AG04450 (cell line): ENCODE measurements around the gene LSM6. TPM values are rescaled to one million over a fixed set of nuclear protein-coding genes. Genes with fewer than 3 reads are reported as not detected.

ENCODE experiments used
- CTCF ChIA-PET: fragments of 300-600, 350-600 bp; formaldehyde crosslinking; extraction: SDS; loops from one replicate; lab custom pipeline; 2022; ENCODE audit warnings: antibody characterized with exemption, inconsistent platforms; lab: Charles Lee
- POLR2A ChIA-PET: fragments of 350-600 bp; formaldehyde crosslinking; extraction: SDS; loops from one replicate; lab custom pipeline; 2021; ENCODE audit warnings: antibody characterized with exemption, inconsistent platforms; lab: Yijun Ruan, JAX
- DNase-seq: peaks from one replicate; pipeline ENCODE4 v3.0.0-alpha.2; 2011; ENCODE audit warnings: low read depth, low spot score
- H3K27ac ChIP-seq: one replicate; pipeline ENCODE4 v1.5.1; 2012; ENCODE audit warnings: low read depth, low read length, control low read depth
- H3K27me3 ChIP-seq: one replicate; pipeline ENCODE4 v1.6.0; 2012; ENCODE audit warnings: low read length; ENCODE audit not compliant: control insufficient read depth, insufficient read depth
- H3K4me3 ChIP-seq: 2 replicates; pipeline ENCODE4 v1.5.1; 2011; ENCODE audit warnings: mild to moderate bottlenecking, low read depth, low read length, control low read depth
- H3K9me3 ChIP-seq: 2 replicates; pipeline ENCODE4 v1.5.1; 2012; ENCODE audit warnings: low read length; ENCODE audit not compliant: control insufficient read depth, insufficient read depth
- polyA plus RNA-seq: library from polyadenylated mRNA; depleted of rRNA; stranded (reverse); fragments of >200 nt; gene quantifications from 2 replicates; pipeline ENCODE4 v1.2.3, GENCODE V29; 2011
- TF ChIP-seq, protein P1 (sequence below): IDR thresholded peaks from 2 replicates; pipeline ENCODE4 v1.5.1; 2011; ENCODE audit warnings: low read depth, low read length, control low read depth, inconsistent platforms

Gene LSM6
- polyA plus RNA-seq, 1 experiment: 17.6 TPM

DNA sequence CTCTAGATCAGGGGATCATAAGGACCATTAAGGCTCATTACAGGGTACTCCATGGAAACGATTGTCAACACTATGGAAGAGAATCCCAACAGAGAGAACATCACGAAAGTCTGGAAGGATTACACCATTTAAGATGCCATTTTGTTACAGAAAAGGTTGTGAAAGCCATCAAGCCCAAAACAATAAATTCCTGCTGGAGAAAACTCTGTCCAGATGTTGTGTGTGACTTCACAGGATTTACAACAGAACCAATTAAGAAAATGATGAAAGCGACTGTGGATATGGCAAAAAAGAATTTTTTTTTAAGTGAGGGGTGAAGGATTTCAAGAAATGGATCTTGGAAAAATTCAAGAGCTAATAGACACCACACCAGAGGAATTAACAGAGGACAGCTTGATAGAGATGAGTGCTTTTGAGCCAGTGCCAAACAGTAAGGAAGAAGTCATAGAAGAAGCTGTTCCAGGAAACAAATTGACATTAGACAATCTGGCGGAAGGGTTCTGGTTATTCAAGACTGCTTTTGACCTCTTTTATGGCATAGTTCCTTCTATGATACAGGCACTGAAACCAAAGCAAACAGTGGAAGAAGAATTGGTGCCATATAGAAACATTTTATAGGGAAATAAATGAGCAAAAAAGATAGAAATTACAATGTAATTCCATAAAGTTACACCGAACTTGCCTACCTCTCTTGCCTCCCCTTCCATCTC, 17.3 kb upstream of the LSM6 start:
- Histone ChIP-seq H3K4me3 (no peak overlapping the region), H3K27ac (no peak overlapping the region), H3K27me3 (peaks cover 6% of the 10 kb centered on the region), H3K9me3 (no peaks in the 10 kb centered on the region)
- TF ChIP-seq, protein P1, sequence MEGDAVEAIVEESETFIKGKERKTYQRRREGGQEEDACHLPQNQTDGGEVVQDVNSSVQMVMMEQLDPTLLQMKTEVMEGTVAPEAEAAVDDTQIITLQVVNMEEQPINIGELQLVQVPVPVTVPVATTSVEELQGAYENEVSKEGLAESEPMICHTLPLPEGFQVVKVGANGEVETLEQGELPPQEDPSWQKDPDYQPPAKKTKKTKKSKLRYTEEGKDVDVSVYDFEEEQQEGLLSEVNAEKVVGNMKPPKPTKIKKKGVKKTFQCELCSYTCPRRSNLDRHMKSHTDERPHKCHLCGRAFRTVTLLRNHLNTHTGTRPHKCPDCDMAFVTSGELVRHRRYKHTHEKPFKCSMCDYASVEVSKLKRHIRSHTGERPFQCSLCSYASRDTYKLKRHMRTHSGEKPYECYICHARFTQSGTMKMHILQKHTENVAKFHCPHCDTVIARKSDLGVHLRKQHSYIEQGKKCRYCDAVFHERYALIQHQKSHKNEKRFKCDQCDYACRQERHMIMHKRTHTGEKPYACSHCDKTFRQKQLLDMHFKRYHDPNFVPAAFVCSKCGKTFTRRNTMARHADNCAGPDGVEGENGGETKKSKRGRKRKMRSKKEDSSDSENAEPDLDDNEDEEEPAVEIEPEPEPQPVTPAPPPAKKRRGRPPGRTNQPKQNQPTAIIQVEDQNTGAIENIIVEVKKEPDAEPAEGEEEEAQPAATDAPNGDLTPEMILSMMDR: no peak
- CTCF ChIA-PET: no interaction called here
- DNase-seq: no peak
- POLR2A ChIA-PET: no interaction called here

DNA sequence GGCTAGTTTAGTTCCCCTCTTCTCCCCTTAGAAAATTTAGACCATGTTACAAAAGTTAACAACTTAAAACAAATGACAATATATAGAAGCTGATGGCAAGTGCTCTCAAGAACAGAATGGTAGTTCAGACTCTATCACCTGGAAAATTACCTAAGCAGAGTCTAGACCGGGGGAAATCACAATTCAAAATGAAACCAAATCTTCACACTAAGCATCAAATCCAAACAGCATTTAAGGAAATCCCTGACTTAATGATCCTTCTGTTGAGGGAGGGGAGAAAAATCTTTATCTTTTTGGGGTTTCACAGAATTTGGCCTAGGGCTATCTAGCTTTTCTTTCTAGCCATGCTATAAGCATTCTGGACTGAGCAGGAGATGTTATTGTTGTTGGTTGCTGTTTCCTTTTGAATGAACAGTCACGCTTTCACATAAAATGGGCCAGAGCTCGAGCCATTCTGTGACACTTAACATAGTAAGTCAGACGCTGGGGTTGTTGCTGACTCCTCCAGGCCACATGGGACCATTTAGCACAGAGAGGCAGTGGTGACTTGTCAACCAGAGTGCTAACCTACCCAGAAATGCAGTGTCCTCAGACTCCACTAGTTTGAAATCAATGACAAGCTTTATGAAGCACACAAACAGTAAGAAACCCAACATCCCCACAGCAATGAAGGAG, 16.0 kb upstream of the LSM6 start:
- TF ChIP-seq, protein P1: no peak
- DNase-seq: no peak
- Histone ChIP-seq H3K9me3 (no peaks in the 10 kb centered on the region), H3K4me3 (no peak overlapping the region), H3K27me3 (peaks cover 4% of the 10 kb centered on the region), H3K27ac (no peak overlapping the region)
- CTCF ChIA-PET: no interaction called here
- POLR2A ChIA-PET: no interaction called here

DNA sequence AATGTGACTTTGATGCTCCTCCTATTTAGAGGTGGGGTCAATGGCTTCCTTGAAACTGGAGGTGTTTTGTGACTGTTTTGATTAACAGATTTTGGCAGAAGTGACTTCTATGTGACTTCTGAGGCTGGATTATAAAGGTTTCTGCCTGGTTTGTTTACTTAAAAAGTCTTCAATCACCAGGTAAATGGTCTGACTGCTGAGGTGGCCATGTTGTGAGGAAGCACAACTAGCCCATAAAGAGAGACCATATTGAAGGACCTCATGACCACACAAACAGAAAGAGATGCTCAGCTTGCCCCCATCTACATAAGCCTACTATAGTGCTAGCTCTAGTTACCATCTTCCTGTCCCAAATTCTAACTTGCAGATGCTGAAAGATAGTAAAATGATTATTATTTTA, 14.3 kb upstream of the LSM6 start:
- ChIA-PET POLR2A (no interaction called here), CTCF (no interaction called here)
- TF ChIP-seq, protein P1: no peak
- Histone ChIP-seq H3K9me3 (no peaks in the 10 kb centered on the region), H3K27ac (no peak overlapping the region), H3K4me3 (no peak overlapping the region), H3K27me3 (peaks cover 3% of the 10 kb centered on the region)
- DNase-seq: no peak

DNA sequence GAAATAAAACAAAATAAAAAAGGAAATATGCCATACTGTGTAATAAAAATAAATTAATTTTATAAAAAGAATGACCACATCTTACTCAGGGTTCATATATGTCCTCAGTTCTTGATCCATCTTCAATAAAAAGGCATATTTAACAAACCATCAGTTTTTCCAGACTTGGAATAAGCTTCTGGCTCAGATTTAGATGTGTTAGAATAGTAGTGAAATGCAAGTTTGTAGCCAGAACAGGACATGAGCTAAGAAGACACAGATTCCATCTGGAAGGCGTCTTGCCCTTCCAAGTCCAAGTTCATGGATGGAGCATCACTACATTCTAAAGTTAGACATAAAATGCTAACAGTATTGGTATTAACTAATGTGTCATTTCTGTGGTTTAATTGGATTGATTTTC, 10.3 kb upstream of the LSM6 start:
- ChIA-PET POLR2A (no interaction called here), CTCF (no interaction called here)
- Histone ChIP-seq H3K4me3 (no peak overlapping the region), H3K9me3 (no peaks in the 10 kb centered on the region), H3K27me3 (no peaks in the 10 kb centered on the region), H3K27ac (no peak overlapping the region)
- no peak for DNase-seq
- TF ChIP-seq, protein P1: no peak

DNA sequence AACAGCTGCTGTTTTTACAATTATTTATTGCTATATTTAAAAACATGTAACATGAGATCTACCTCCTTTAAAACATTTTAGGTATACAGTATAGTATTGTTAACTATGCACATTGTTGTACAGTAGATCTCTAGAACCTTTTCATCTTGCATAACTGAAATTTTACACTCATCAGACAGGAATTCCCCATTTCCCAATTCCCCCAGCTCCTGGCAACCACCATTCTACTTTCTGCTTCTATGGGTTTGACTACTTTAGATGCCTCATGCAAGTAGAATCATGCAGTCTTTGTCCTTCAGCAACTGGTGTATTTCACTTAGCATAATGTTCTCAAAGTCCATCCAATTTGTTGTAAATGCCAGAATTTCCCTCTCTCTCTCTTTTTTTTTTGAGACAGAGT, 9.7 kb upstream of the LSM6 start:
- CTCF ChIA-PET: interaction anchor here (0.5 to 0.6 kb wide), 2 partner anchors 71 to 229 kb away, joined by 3 to 5 read pairs; no protein-coding TSS in a partner anchor
- no peaks in the 10 kb centered on the region for H3K27me3 ChIP-seq
- POLR2A ChIA-PET: no interaction called here

More for the DNA sequence above, 9.7 kb upstream of the LSM6 start:
- H3K27ac ChIP-seq: no peak overlapping the region
- H3K4me3 ChIP-seq: no peak overlapping the region
- TF ChIP-seq, protein P1: no peak
- peak; percentile 34 for DNase-seq
- no peaks in the 10 kb centered on the region for H3K9me3 ChIP-seq
